Left lung (tissue), 10 donors: ENCODE results near the gene MT2A. TPM values are rescaled to one million over a fixed set of nuclear protein-coding genes. Genes with fewer than 3 reads are reported as not detected.
A peak's percentile ranks its signal among the peaks of the same experiment; 100 is the strongest.

ENCODE experiments used
- ATAC-seq: fragments of 200-7000 bp; cut with Tn5 transposase; one replicate; pipeline ENCODE4 v1.9.1; 2020; ENCODE audit warnings: moderate library complexity
- DNase-seq, 4 donors: peaks; one replicate each; pipeline ENCODE4 v3.0.0-alpha.2; 2013 to 2020
- H3K27ac ChIP-seq, 2 donors: fragments of 200-600 bp; sonication (generic) in 1 of 2; one replicate each; pipeline versions ENCODE4 v1.5.0 to v1.8.0; 2020 to 2021
- H3K27me3 ChIP-seq, 2 donors: fragments of 200-600 bp; sonication (generic) in 1 of 2; one replicate each; pipeline versions ENCODE4 v1.5.0 to v1.8.0; 2020 to 2021
- H3K36me3 ChIP-seq, 2 donors: fragments of 200-600 bp; sonication (generic) in 1 of 2; one replicate each; pipeline versions ENCODE4 v1.5.0 to v1.8.0; 2020 to 2021
- H3K4me1 ChIP-seq, 2 donors: fragments of 200-600 bp; one replicate each; pipeline ENCODE4 v1.8.0; 2021
- H3K4me3 ChIP-seq, 2 donors: fragments of 200-600 bp; sonication (generic) in 1 of 2; one replicate each; pipeline versions ENCODE4 v1.5.0 to v1.8.0; 2020 to 2021; ENCODE audit warnings: mild to moderate bottlenecking in 1 of 2
- H3K9me3 ChIP-seq, 2 donors: fragments of 200-600 bp; sonication (generic) in 1 of 2; one replicate each; pipeline versions ENCODE4 v1.5.0 to v1.8.0; 2020 to 2021
- CTCF ChIP-seq, 2 donors: fragments of 200-600 bp; sonication (generic) in 1 of 2; IDR thresholded peaks; one replicate each; pipeline versions ENCODE4 v1.5.0 to v1.8.0; 2021; ENCODE audit warnings: antibody characterized with exemption in 2 of 2
- intact Hi-C, 2 donors: fragments of 100-400 bp; cut with DNase I; formaldehyde crosslinking; loops; one replicate each; pipeline versions ENCODE4 v1.11.2 to v1.14.2; 2022
- polyA plus RNA-seq, 6 donors: library from polyadenylated mRNA; unstranded; fragments of 120-200 nt; gene quantifications; one replicate each; pipeline ENCODE4 v1.2.1, GENCODE V29; 2013; ENCODE audit not compliant: insufficient read length in 6 of 6
- total RNA-seq, 2 donors: library from RNA; stranded (reverse); fragmentation: NEBNext Ultra II Directional; extraction: Animal tissue kit (Norgen Biotek cat#: 25700); gene quantifications; one replicate each; pipeline ENCODE4 v1.2.1, GENCODE V29; 2021
- donor health status: DM: no; HTN: yes; CAD: no.
- donor health status: DM: no; HTN: no; CAD: no.

Gene MT2A
- total and polyA plus RNA-seq, 8 donors = 27.1 to 425 (median 47.9) TPM

GRCh38 chr16:56625943-56626654, 17.7 kb downstream of the MT2A start:
- peaks cover 0 to 47% of the 10 kb centered on the region in 2 donors for H3K27me3 ChIP-seq
- no peaks in the 10 kb centered on the region for H3K36me3 ChIP-seq
- peak overlapping the region; percentile 80 to 90 for H3K27ac ChIP-seq
- ATAC-seq = peak; percentile 62
- TF ChIP-seq CTCF (IDR thresholded peaks at IDR 0.05) = no peak
- H3K4me3 ChIP-seq = peak overlapping the region; percentile 46 to 50
- H3K9me3 ChIP-seq = no peaks in the 10 kb centered on the region
- intact Hi-C loops = no loop called here
- no peak for DNase-seq
- H3K4me1 ChIP-seq = peaks cover 5 to 23% of the 10 kb centered on the region in 2 donors

DNA sequence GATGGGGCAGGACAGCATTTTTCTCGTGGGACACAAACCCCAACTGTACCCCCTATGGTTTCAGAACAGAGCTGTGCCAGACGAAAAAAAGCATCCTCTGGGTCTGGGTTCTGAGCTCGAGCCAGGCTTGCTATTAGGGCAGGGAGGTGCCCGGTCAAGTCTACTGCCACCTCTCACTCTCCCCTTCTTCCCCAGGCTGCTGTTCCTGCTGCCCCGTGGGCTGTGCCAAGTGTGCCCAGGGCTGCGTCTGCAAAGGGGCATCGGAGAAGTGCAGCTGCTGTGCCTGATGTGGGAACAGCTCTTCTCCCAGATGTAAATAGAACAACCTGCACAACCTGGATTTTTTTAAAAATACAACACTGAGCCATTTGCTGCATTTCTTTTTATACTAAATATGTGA, 18.3 kb downstream of the MT2A start:
- Histone ChIP-seq H3K27ac (peak overlapping the region; percentile 61 to 80), H3K4me3 (peak overlapping the region; percentile 46 to 50), H3K27me3 (peaks cover 0 to 53% of the 10 kb centered on the region in 2 donors), H3K9me3 (no peaks in the 10 kb centered on the region), H3K36me3 (no peaks in the 10 kb centered on the region), H3K4me1 (peaks cover 5 to 23% of the 10 kb centered on the region in 2 donors)
- DNase-seq (no peak), ATAC-seq (peak; percentile 11)
- TF ChIP-seq CTCF (IDR thresholded peaks at IDR 0.05) = no peak
- intact Hi-C loops = no loop called here

GRCh38 chr16:56628486-56629350, 20.3 kb downstream of the MT2A start:
- Histone ChIP-seq H3K36me3 (no peaks in the 10 kb centered on the region), H3K27ac (no peak overlapping the region), H3K4me1 (peaks cover 5 to 28% of the 10 kb centered on the region in 2 donors), H3K9me3 (no peaks in the 10 kb centered on the region), H3K4me3 (no peak overlapping the region), H3K27me3 (peaks cover 8 to 73% of the 10 kb centered on the region in 2 donors)
- DNase-seq (no peak), ATAC-seq (no peak)
- intact Hi-C loops = no loop called here
- TF ChIP-seq CTCF (IDR thresholded peaks at IDR 0.05) = no peak

DNA sequence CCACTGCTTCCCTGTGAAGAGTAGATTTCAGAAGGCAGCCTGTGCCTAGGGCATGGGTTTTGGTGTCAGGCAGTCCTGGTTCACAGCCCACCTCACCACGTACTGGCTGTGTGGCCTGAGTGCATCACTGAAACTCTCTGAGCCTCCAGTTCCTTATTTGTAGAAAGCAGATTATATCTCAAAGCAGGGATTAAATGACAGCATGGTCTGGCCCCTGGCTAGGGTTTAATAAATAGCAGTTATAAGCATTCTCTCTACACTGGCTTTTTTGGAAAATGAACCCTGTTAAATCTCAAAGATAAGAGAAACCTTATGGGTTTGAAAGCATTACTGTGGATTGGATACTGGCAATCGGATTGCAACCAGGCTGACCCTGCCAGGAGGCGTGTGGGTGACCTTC, 21.1 kb downstream of the MT2A start:
- Histone ChIP-seq H3K27ac (no peak overlapping the region), H3K4me3 (no peak overlapping the region), H3K4me1 (peaks cover 5 to 31% of the 10 kb centered on the region in 2 donors), H3K36me3 (no peaks in the 10 kb centered on the region), H3K9me3 (no peaks in the 10 kb centered on the region), H3K27me3 (peaks cover 8 to 77% of the 10 kb centered on the region in 2 donors)
- no peak for ATAC-seq
- intact Hi-C loops = no loop called here
- no peak for DNase-seq
- TF ChIP-seq CTCF (IDR thresholded peaks at IDR 0.05) = no peak

DNA sequence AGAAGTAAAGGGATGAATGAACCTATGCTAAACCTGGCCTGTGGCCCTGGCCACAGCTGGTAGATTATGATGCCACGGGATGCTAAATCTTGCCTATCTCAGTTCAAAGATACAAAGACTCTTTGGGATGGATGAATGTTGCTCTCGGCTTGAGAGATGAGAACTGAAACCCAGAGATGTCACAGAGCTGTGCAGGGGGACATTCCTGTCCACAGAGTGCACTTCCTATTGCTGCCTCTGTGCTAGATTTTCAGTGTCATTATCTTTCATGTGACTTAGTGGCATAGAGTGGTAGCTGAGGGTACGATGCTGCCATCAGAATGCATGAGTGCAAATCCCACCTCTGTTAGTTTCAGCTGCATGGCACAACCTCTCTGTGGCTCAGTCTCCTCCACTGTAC, 21.8 kb downstream of the MT2A start:
- no peak for ATAC-seq
- Histone ChIP-seq H3K9me3 (no peaks in the 10 kb centered on the region), H3K4me3 (no peak overlapping the region), H3K27me3 (peaks cover 12 to 77% of the 10 kb centered on the region in 2 donors), H3K4me1 (peaks cover 5 to 31% of the 10 kb centered on the region in 2 donors), H3K27ac (no peak overlapping the region), H3K36me3 (no peaks in the 10 kb centered on the region)
- no peak for DNase-seq
- intact Hi-C loops = no loop called here
- no peak for TF ChIP-seq CTCF (IDR thresholded peaks at IDR 0.05)
